HepG2 (cell line): ENCODE data around the gene CDHR3. TPM values are rescaled to one million over a fixed set of nuclear protein-coding genes. Genes with fewer than 3 reads are reported as not detected.
A peak's percentile ranks its signal among the peaks of the same experiment; 100 is the strongest.

ENCODE experiments used
- CREB3 ChIP-seq: sonication (generic); formaldehyde crosslinking; IDR thresholded peaks from 2 replicates; pipeline ENCODE4 v1.5.0; 2020; ENCODE audit warnings: missing genetic modification reagents
- HMGXB4 ChIP-seq, 2 experiments: sonication (generic) in 1 of 2; formaldehyde crosslinking in 1 of 2; IDR thresholded peaks; 2 replicates each; pipeline versions ENCODE4 v1.4.0 to v1.6.1; 2018 to 2020; ENCODE audit warnings: missing genetic modification reagents in 2 of 2, borderline replicate concordance in 1 of 2, low read depth in 1 of 2, mild to moderate bottlenecking in 1 of 2, missing biosample characterization in 1 of 2
- HNRNPL ChIP-seq: fragments of 200-400 bp; formaldehyde crosslinking; IDR thresholded peaks from 2 replicates; pipeline ENCODE4 v1.6.1; 2017; ENCODE audit warnings: mild to moderate bottlenecking, low read depth, low read length
- MLX ChIP-seq: IDR thresholded peaks from 2 replicates; pipeline ENCODE4 v1.6.1; 2016
- NKX3-1 ChIP-seq: sonication (generic); formaldehyde crosslinking; IDR thresholded peaks from 2 replicates; pipeline ENCODE4 v1.5.0; 2020; ENCODE audit warnings: missing genetic modification reagents
- PBX2 ChIP-seq: IDR thresholded peaks from 2 replicates; pipeline ENCODE4 v1.6.1; 2016; ENCODE audit warnings: control low read depth
- PBX3 ChIP-seq: sonication (generic); formaldehyde crosslinking; IDR thresholded peaks from 2 replicates; pipeline ENCODE4 v1.8.1; 2023; ENCODE audit warnings: missing genetic modification reagents, inconsistent platforms, borderline replicate concordance
- PLRG1 ChIP-seq: fragments of 450-650 bp; conservative IDR thresholded peaks from 2 replicates; pipeline ENCODE4 v1.6.1; 2016
- REST ChIP-seq, 2 experiments: IDR thresholded peaks; 2 replicates each; pipeline ENCODE4 v1.6.1; 2011 to 2012; ENCODE audit warnings: low read length in 2 of 2, borderline replicate concordance in 1 of 2, low read depth in 1 of 2, mild to moderate bottlenecking in 1 of 2, moderate library complexity in 1 of 2
- SALL2 ChIP-seq: sonication (generic); formaldehyde crosslinking; IDR thresholded peaks from 2 replicates; pipeline ENCODE4 v1.8.1; 2023; ENCODE audit warnings: mild to moderate bottlenecking, missing genetic modification reagents, inconsistent platforms
- SCMH1 ChIP-seq: sonication (generic); formaldehyde crosslinking; IDR thresholded peaks from 2 replicates; pipeline ENCODE4 v1.9.0; 2021; ENCODE audit warnings: missing genetic modification reagents, mild to moderate bottlenecking, borderline replicate concordance
- ZBTB25 ChIP-seq: IDR thresholded peaks from 2 replicates; pipeline ENCODE4 v1.6.1; 2018; ENCODE audit warnings: missing genetic modification reagents
- ZNF230 ChIP-seq: sonication (generic); formaldehyde crosslinking; IDR thresholded peaks from 2 replicates; pipeline ENCODE4 v1.4.0; 2020; ENCODE audit warnings: mild to moderate bottlenecking, missing genetic modification reagents
- ZNF350 ChIP-seq: sonication (generic); formaldehyde crosslinking; IDR thresholded peaks from 2 replicates; pipeline ENCODE4 v1.4.0; 2020; ENCODE audit warnings: mild to moderate bottlenecking, low read depth, missing genetic modification reagents, borderline replicate concordance
- ZNF563 ChIP-seq: sonication (generic); formaldehyde crosslinking; IDR thresholded peaks from 2 replicates; pipeline ENCODE4 v1.8.0; 2022; ENCODE audit warnings: mild to moderate bottlenecking, moderate library complexity, missing genetic modification reagents
- ZNF598 ChIP-seq: sonication (generic); formaldehyde crosslinking; IDR thresholded peaks from 2 replicates; pipeline ENCODE4 v1.5.1; 2020; ENCODE audit warnings: mild to moderate bottlenecking, missing genetic modification reagents, borderline replicate concordance
- ZNF891 ChIP-seq: sonication (generic); formaldehyde crosslinking; IDR thresholded peaks from 2 replicates; pipeline ENCODE4 v1.5.0; 2020; ENCODE audit warnings: mild to moderate bottlenecking, missing genetic modification reagents
- polyA plus RNA-seq, 8 experiments: library from polyadenylated mRNA; depleted of rRNA in 3 of 8; stranded (reverse) in 7 of 8; unstranded in 1 of 8; fragments of >200 nt; fragmentation: Illumina TruSeq in 4 of 8; extraction: Trizol in 4 of 8; gene quantifications; 2 replicates each; pipeline versions ENCODE4 v1.2.1 to v1.2.3, GENCODE V29; 2011 to 2016; ENCODE audit warnings: low read depth in 4 of 8, missing spikeins in 1 of 8, mixed read lengths in 1 of 8; ENCODE audit not compliant: insufficient read depth in 1 of 8
- total RNA-seq, 5 experiments: library from RNA; depleted of rRNA; stranded (reverse); fragments of >200 nt; fragmentation: Illumina TruSeq; extraction: Trizol; gene quantifications; 2 replicates each; pipeline ENCODE4 v1.2.3, GENCODE V29; 2016; ENCODE audit warnings: low read depth in 1 of 5

The CDHR3 gene
- total and polyA plus RNA-seq, 2 of the 13 experiments (the other 11 are each of a cell fraction or from before 2014, with no cell fraction given), result 6.5 to 11.8 TPM

- TF ChIP-seq REST (IDR thresholded peaks at IDR 0.05; ENCODE audit: borderline replicate concordance in 1 of 2, low read depth in 1 of 2, low read length in 2 of 2), result peak in 1 of 2 experiments; percentile 44; a peak in 2 of 4 replicates
- TF ChIP-seq HMGXB4 (CRISPR knock-in tag; IDR thresholded peaks at IDR 0.05; ENCODE audit: borderline replicate concordance in 1 of 2, low read depth in 1 of 2), result no peak
- no peak for TF ChIP-seq ZNF598
- no peak for TF ChIP-seq PBX2 (CRISPR knock-in tag)
- TF ChIP-seq CREB3 (CRISPR knock-in tag), result no peak
- no peak for TF ChIP-seq ZNF230 (CRISPR knock-in tag)
- no peak for TF ChIP-seq ZBTB25 (CRISPR knock-in tag)
- no peak for TF ChIP-seq SALL2 (CRISPR knock-in tag)
- no peak for TF ChIP-seq NKX3-1 (CRISPR knock-in tag)
- TF ChIP-seq PBX3 (CRISPR knock-in tag), result no peak
- TF ChIP-seq MLX (CRISPR knock-in tag), result peak; percentile 77
- TF ChIP-seq ZNF563 (CRISPR knock-in tag), result no peak
- peak; percentile 39; the same call in 1 of the 2 replicates for TF ChIP-seq ZNF350 (CRISPR knock-in tag)
- peak; percentile 59 for TF ChIP-seq ZNF891 (CRISPR knock-in tag)
- 0 out of 2 replicates have a peak, but pooled peaks have one; percentile 56 for TF ChIP-seq HNRNPL
- TF ChIP-seq PLRG1, result no peak
- no peak for TF ChIP-seq SCMH1 (CRISPR knock-in tag)
Measured at GRCh38 chr7:106064771-106065574, 101.9 kb downstream of the CDHR3 start (continued).
